ENCODE results near the gene DDO. TPM values are rescaled to one million over a fixed set of nuclear protein-coding genes. Genes with fewer than 3 reads are reported as not detected.

The DDO gene
- total RNA-seq, 2 experiments from 2014 or later: not detected

GRCh38 chr6:110348961-110349690 lies 66.2 kb downstream of the DDO start:
- H3K9me3 ChIP-seq (ENCODE audit: low read length): no peaks in the 10 kb centered on the region
- no TSS peak for BruUV-seq (replicated peaks)
- no peaks in the 10 kb centered on the region for H4K20me1 ChIP-seq (ENCODE audit: insufficient read depth, low read length)
- H3K4me2 ChIP-seq (ENCODE audit: low read length): no peak overlapping the region
- H3K4me3 ChIP-seq (ENCODE audit: low read depth, low read length, poor library complexity, severe bottlenecking): no peak overlapping the region
- no peaks in the 10 kb centered on the region for H3K79me2 ChIP-seq (ENCODE audit: insufficient read depth, low read depth, low read length)
- H3K36me3 ChIP-seq (ENCODE audit: insufficient read depth, low read length): no peaks in the 10 kb centered on the region
- no peak for TF ChIP-seq EZH2phosphoT487 (IDR thresholded peaks at IDR 0.05; ENCODE audit: borderline replicate concordance, low read depth, low read length)
- TF ChIP-seq CTCF (conservative IDR thresholded peaks at IDR 0.05; ENCODE audit: low read length): no peak
- H2AFZ ChIP-seq (ENCODE audit: low read length): no peak overlapping the region
- intact Hi-C loops (cut with micrococcal nuclease; ENCODE audit: unreplicated experiment): no loop called here
- ChIA-PET POLR2A (no interaction called here), CTCF (ENCODE audit: unreplicated experiment) (no interaction called here)
- H3K4me1 ChIP-seq (ENCODE audit: insufficient read depth, low read length, poor library complexity, severe bottlenecking): no peaks in the 10 kb centered on the region
- no peak for DNase-seq (ENCODE audit: low spot score)
- H3K27ac ChIP-seq (ENCODE audit: low read depth, low read length, poor library complexity, severe bottlenecking): no peak overlapping the region
- H3K9me2 ChIP-seq (ENCODE audit: insufficient read depth, low read length): no peaks in the 10 kb centered on the region

- intact Hi-C loops (cut with micrococcal nuclease; ENCODE audit: unreplicated experiment): no loop called here
- Histone ChIP-seq H2AFZ (ENCODE audit: low read length) (no peak overlapping the region), H3K4me3 (ENCODE audit: low read depth, low read length, poor library complexity, severe bottlenecking) (no peak overlapping the region), H3K4me1 (ENCODE audit: insufficient read depth, low read length, poor library complexity, severe bottlenecking) (no peaks in the 10 kb centered on the region), H3K27ac (ENCODE audit: low read depth, low read length, poor library complexity, severe bottlenecking) (no peak overlapping the region), H4K20me1 (ENCODE audit: insufficient read depth, low read length) (no peaks in the 10 kb centered on the region), H3K9me2 (ENCODE audit: insufficient read depth, low read length) (no peaks in the 10 kb centered on the region), H3K36me3 (ENCODE audit: insufficient read depth, low read length) (no peaks in the 10 kb centered on the region), H3K9me3 (ENCODE audit: low read length) (no peaks in the 10 kb centered on the region), H3K4me2 (ENCODE audit: low read length) (no peak overlapping the region), H3K79me2 (ENCODE audit: insufficient read depth, low read depth, low read length) (no peaks in the 10 kb centered on the region)
- no peak for DNase-seq (ENCODE audit: low spot score)
- POLR2A ChIA-PET: no interaction called here
- no peak for TF ChIP-seq EZH2phosphoT487 (IDR thresholded peaks at IDR 0.05; ENCODE audit: borderline replicate concordance, low read depth, low read length)
- TF ChIP-seq CTCF (conservative IDR thresholded peaks at IDR 0.05; ENCODE audit: low read length): no peak
- CTCF ChIA-PET (ENCODE audit: unreplicated experiment): no interaction called here
- BruUV-seq (replicated peaks): no TSS peak
Measured at GRCh38 chr6:110345025-110345424, 70.3 kb downstream of the DDO start.

- POLR2A ChIA-PET: no interaction called here
- H4K20me1 ChIP-seq (ENCODE audit: insufficient read depth, low read length): no peaks in the 10 kb centered on the region
- H3K4me1 ChIP-seq (ENCODE audit: insufficient read depth, low read length, poor library complexity, severe bottlenecking): no peaks in the 10 kb centered on the region
- no peak overlapping the region for H3K27ac ChIP-seq (ENCODE audit: low read depth, low read length, poor library complexity, severe bottlenecking)
- TF ChIP-seq EZH2phosphoT487 (IDR thresholded peaks at IDR 0.05; ENCODE audit: borderline replicate concordance, low read depth, low read length): no peak
- TF ChIP-seq CTCF (conservative IDR thresholded peaks at IDR 0.05; ENCODE audit: low read length): no peak
- no peaks in the 10 kb centered on the region for H3K9me3 ChIP-seq (ENCODE audit: low read length)
- H3K4me3 ChIP-seq (ENCODE audit: low read depth, low read length, poor library complexity, severe bottlenecking): no peak overlapping the region
- BruUV-seq (replicated peaks): no TSS peak
- no peaks in the 10 kb centered on the region for H3K79me2 ChIP-seq (ENCODE audit: insufficient read depth, low read depth, low read length)
- H3K36me3 ChIP-seq (ENCODE audit: insufficient read depth, low read length): no peaks in the 10 kb centered on the region
- CTCF ChIA-PET (ENCODE audit: unreplicated experiment): no interaction called here
- no peak overlapping the region for H2AFZ ChIP-seq (ENCODE audit: low read length)
- intact Hi-C loops (cut with micrococcal nuclease; ENCODE audit: unreplicated experiment): no loop called here
- no peak overlapping the region for H3K4me2 ChIP-seq (ENCODE audit: low read length)
- H3K9me2 ChIP-seq (ENCODE audit: insufficient read depth, low read length): no peaks in the 10 kb centered on the region
- no peak for DNase-seq (ENCODE audit: low spot score)
Measured at GRCh38 chr6:110342759-110343158, 72.6 kb downstream of the DDO start.
